Caco-2 (cell line): ENCODE results near the gene CDC73. TPM values are rescaled to one million over a fixed set of nuclear protein-coding genes. Genes with fewer than 3 reads are reported as not detected.

Experiments
- BruUV-seq: library from RNA; stranded (reverse); fragments of 400-500 nt; replicated peaks from 2 replicates; lab custom pipeline; 2021; lab: Mats Ljungman, UMichigan
- CTCF ChIA-PET: fragments of 300-600 bp; sonication (Branson Sonifier 250); formaldehyde crosslinking; loops from one replicate; lab custom pipeline; 2022; ENCODE audit warnings: antibody characterized with exemption; lab: Charles Lee
- POLR2A ChIA-PET: fragments of 300-600 bp; sonication (Branson Sonifier 250); formaldehyde crosslinking; loops from one replicate; lab custom pipeline; 2022; ENCODE audit warnings: antibody characterized with exemption; lab: Charles Lee
- DNase-seq, 2 experiments: peaks; one replicate each; pipeline versions ENCODE4 v3.0.0 to v3.0.0-alpha.2; 2020 to 2022
- H3K27me3 ChIP-seq: replicated peaks from 2 replicates; pipeline ENCODE4 v1.6.0; 2011; ENCODE audit warnings: low read length; ENCODE audit not compliant: control insufficient read depth, insufficient read depth
- H3K36me3 ChIP-seq: 2 replicates; pipeline ENCODE4 v1.5.1; 2011; ENCODE audit warnings: low read length; ENCODE audit not compliant: control insufficient read depth, insufficient read depth
- H3K4me1 ChIP-seq: fragments of 250-450 bp; sonication (Bioruptor Pico); 2 replicates; pipeline ENCODE4 v1.5.1; 2020; ENCODE audit warnings: mild to moderate bottlenecking
- H3K4me3 ChIP-seq: 2 replicates; pipeline ENCODE4 v1.5.1; 2011; ENCODE audit warnings: low read depth, mild to moderate bottlenecking, control low read depth, low read length
- H3K9me3 ChIP-seq: fragments of 250-450 bp; sonication (Bioruptor Pico); 2 replicates; pipeline ENCODE4 v1.5.1; 2020; ENCODE audit warnings: mild to moderate bottlenecking, moderate library complexity
- H3K27ac Mint-ChIP-seq: one replicate; pipeline ENCODE4 v1.8.0; 2022; ENCODE audit warnings: mixed read lengths; ENCODE audit not compliant: unreplicated experiment
- H3K27me3 Mint-ChIP-seq: one replicate; pipeline ENCODE4 v1.8.0; 2022; ENCODE audit warnings: mixed read lengths; ENCODE audit not compliant: insufficient read depth, unreplicated experiment
- H3K36me3 Mint-ChIP-seq: one replicate; pipeline ENCODE4 v1.8.0; 2022; ENCODE audit warnings: mild to moderate bottlenecking, mixed read lengths; ENCODE audit not compliant: insufficient read depth, unreplicated experiment
- H3K4me1 Mint-ChIP-seq: one replicate; pipeline ENCODE4 v1.8.0; 2022; ENCODE audit warnings: low read depth, mixed read lengths; ENCODE audit not compliant: unreplicated experiment
- H3K4me3 Mint-ChIP-seq: one replicate; pipeline ENCODE4 v1.8.0; 2022; ENCODE audit warnings: mild to moderate bottlenecking, moderate library complexity, mixed read lengths; ENCODE audit not compliant: unreplicated experiment
- H3K9me3 Mint-ChIP-seq: one replicate; pipeline ENCODE4 v1.8.0; 2022; ENCODE audit warnings: mixed read lengths; ENCODE audit not compliant: unreplicated experiment
- CTCF ChIP-seq, 2 experiments: fragments of 200-600 bp in 1 of 2; IDR thresholded peaks; 1 replicate in 1 of 2; 2 replicates in 1 of 2; pipeline versions ENCODE4 v1.5.1 to v1.8.0; 2011 to 2022; ENCODE audit warnings: antibody characterized with exemption in 1 of 2, control low read depth in 1 of 2, inconsistent platforms in 1 of 2, low read depth in 1 of 2, low read length in 1 of 2, mild to moderate bottlenecking in 1 of 2, moderate library complexity in 1 of 2; ENCODE audit not compliant: insufficient read depth in 1 of 2, severe bottlenecking in 1 of 2, unreplicated experiment in 1 of 2
- intact Hi-C: fragments of 100-400 bp; cut with micrococcal nuclease; formaldehyde crosslinking; loops from one replicate; pipeline ENCODE4 v1.10.0; 2022; ENCODE audit not compliant: unreplicated experiment
- total RNA-seq: library from RNA; stranded (reverse); gene quantifications from 2 replicates; pipeline ENCODE4 v1.2.3, GENCODE V29; 2022

CDC73 gene
- total RNA-seq, 1 experiment from 2014 or later: 48.9 TPM

- H3K36me3 Mint-ChIP-seq: no peaks in the 10 kb centered on the region
- Histone ChIP-seq H3K4me3 (no peak overlapping the region), H3K27me3 (no peaks in the 10 kb centered on the region), H3K4me1 (no peaks in the 10 kb centered on the region), H3K9me3 (no peaks in the 10 kb centered on the region), H3K36me3 (no peaks in the 10 kb centered on the region)
- no peak for TF ChIP-seq CTCF (IDR thresholded peaks at IDR 0.05; ENCODE audit: insufficient read depth in 1 of 2, low read depth in 1 of 2, low read length in 1 of 2, severe bottlenecking in 1 of 2, unreplicated experiment in 1 of 2)
- H3K4me3 Mint-ChIP-seq: no peak overlapping the region
- no TSS peak for BruUV-seq
- DNase-seq: no peak
- intact Hi-C loops: no loop called here
- H3K27ac Mint-ChIP-seq: no peak overlapping the region
- ChIA-PET POLR2A (no interaction called here), CTCF (no interaction called here)
- no peaks in the 10 kb centered on the region for H3K9me3 Mint-ChIP-seq
- H3K4me1 Mint-ChIP-seq: no peaks in the 10 kb centered on the region
- no peaks in the 10 kb centered on the region for H3K27me3 Mint-ChIP-seq
Observed at GRCh38 chr1:193176113-193176512, 54.3 kb downstream of the CDC73 start.

GRCh38 chr1:193176788-193177187, 55.0 kb downstream of the CDC73 start:
- no peaks in the 10 kb centered on the region for H3K4me1 ChIP-seq
- ChIA-PET POLR2A (no interaction called here), CTCF (no interaction called here)
- no peak overlapping the region for H3K4me3 ChIP-seq
- no peaks in the 10 kb centered on the region; the same call in 1 of the 2 replicates for H3K36me3 ChIP-seq
- no peaks in the 10 kb centered on the region for H3K27me3 Mint-ChIP-seq
- BruUV-seq: no TSS peak
- H3K27me3 ChIP-seq: no peaks in the 10 kb centered on the region
- no peak for DNase-seq
- no peak for TF ChIP-seq CTCF (IDR thresholded peaks at IDR 0.05; ENCODE audit: insufficient read depth in 1 of 2, low read depth in 1 of 2, low read length in 1 of 2, severe bottlenecking in 1 of 2, unreplicated experiment in 1 of 2)
- H3K9me3 Mint-ChIP-seq: no peaks in the 10 kb centered on the region
- H3K4me3 Mint-ChIP-seq: no peak overlapping the region
- intact Hi-C loops: no loop called here
- no peaks in the 10 kb centered on the region for H3K9me3 ChIP-seq
- no peaks in the 10 kb centered on the region for H3K4me1 Mint-ChIP-seq
- H3K36me3 Mint-ChIP-seq: no peaks in the 10 kb centered on the region
- H3K27ac Mint-ChIP-seq: no peak overlapping the region

- no peak for DNase-seq
- Mint-ChIP-seq H3K27me3 (no peaks in the 10 kb centered on the region), H3K36me3 (no peaks in the 10 kb centered on the region), H3K4me3 (no peak overlapping the region), H3K9me3 (no peaks in the 10 kb centered on the region), H3K4me1 (peaks cover 6% of the 10 kb centered on the region), H3K27ac (no peak overlapping the region)
- Histone ChIP-seq H3K4me1 (peaks cover 9% of the 10 kb centered on the region), H3K4me3 (no peak overlapping the region), H3K36me3 (no peaks in the 10 kb centered on the region; the same call in 1 of the 2 replicates), H3K9me3 (no peaks in the 10 kb centered on the region), H3K27me3 (no peaks in the 10 kb centered on the region)
- no TSS peak for BruUV-seq
- intact Hi-C loops: no loop called here
- POLR2A ChIA-PET: no interaction called here
- no peak for TF ChIP-seq CTCF (IDR thresholded peaks at IDR 0.05; ENCODE audit: insufficient read depth in 1 of 2, low read depth in 1 of 2, low read length in 1 of 2, severe bottlenecking in 1 of 2, unreplicated experiment in 1 of 2)
- CTCF ChIA-PET: interaction anchor here (0.6 kb wide), 1 partner anchor 118 kb away, joined by 3 read pairs; no protein-coding TSS in a partner anchor
Observed at GRCh38 chr1:193179094-193179493, 57.3 kb downstream of the CDC73 start.
